ENCODE results near the gene SLC5A2. TPM values are rescaled to one million over a fixed set of nuclear protein-coding genes. Genes with fewer than 3 reads are reported as not detected.

The SLC5A2 gene
- total and polyA plus RNA-seq, 2 experiments from 2014 or later, result 4.7 TPM; not detected in 1

GRCh38 chr16:31464348-31464769, 18.6 kb upstream of the SLC5A2 start:
- WGBS, 2 experiments (ENCODE audit: low coverage in 1 of 2, low lambda C conversion rate in 2 of 2, missing lambda C conversion rate in 2 of 2), result 96 to 98% methylated on average over 13 to 36 of the region's 36 CpGs
- no peak for DNase-seq
- Histone ChIP-seq H3K4me2 (ENCODE audit: unreplicated experiment) (no peak overlapping the region), H3K4me3 (no peak overlapping the region), H3K9ac (no peak overlapping the region), H3K27ac (no peak overlapping the region), H4K20me1 (ENCODE audit: insufficient read depth) (no peaks in the 10 kb centered on the region), H3K27me3 (replicated peaks; ENCODE audit: insufficient read depth) (no peaks in the 10 kb centered on the region), H2AFZ (no peak overlapping the region), H3K36me3 (ENCODE audit: low read depth) (no peaks in the 10 kb centered on the region), H3F3A (ENCODE audit: insufficient read depth) (peaks cover 12% of the 10 kb centered on the region), H3K4me1 (ENCODE audit: insufficient read depth) (0 out of 2 replicates have a peak, but pooled peaks cover 7% of the 10 kb centered on the region), H3K9me2 (ENCODE audit: insufficient read depth) (no peaks in the 10 kb centered on the region), H3K79me2 (ENCODE audit: insufficient read depth) (peaks cover 12% of the 10 kb centered on the region), H3K9me3 (ENCODE audit: low read depth) (no peaks in the 10 kb centered on the region)
- in situ Hi-C loops (cut with MboI), result no loop called here
- TF ChIP-seq EZH2 (IDR thresholded peaks at IDR 0.05; ENCODE audit: insufficient read depth, poor library complexity, severe bottlenecking) (no peak), EZH2phosphoT487 (IDR thresholded peaks at IDR 0.05; ENCODE audit: insufficient read depth, low read depth) (no peak)

- H3K4me1 ChIP-seq (ENCODE audit: insufficient read depth), result 0 out of 2 replicates have a peak, but pooled peaks cover 7% of the 10 kb centered on the region
- H3F3A ChIP-seq (ENCODE audit: insufficient read depth), result peaks cover 12% of the 10 kb centered on the region
- H3K36me3 ChIP-seq (ENCODE audit: low read depth), result no peaks in the 10 kb centered on the region
- H3K27ac ChIP-seq, result no peak overlapping the region
- no peak overlapping the region for H3K4me3 ChIP-seq
- DNase-seq, result no peak
- H3K9ac ChIP-seq, result no peak overlapping the region
- H3K4me2 ChIP-seq (ENCODE audit: unreplicated experiment), result no peak overlapping the region
- H3K79me2 ChIP-seq (ENCODE audit: insufficient read depth), result peaks cover 12% of the 10 kb centered on the region
- TF ChIP-seq EZH2 (IDR thresholded peaks at IDR 0.05; ENCODE audit: insufficient read depth, poor library complexity, severe bottlenecking), result no peak
- TF ChIP-seq EZH2phosphoT487 (IDR thresholded peaks at IDR 0.05; ENCODE audit: insufficient read depth, low read depth), result no peak
- H2AFZ ChIP-seq, result no peak overlapping the region
- WGBS, 2 experiments (ENCODE audit: low coverage in 1 of 2, low lambda C conversion rate in 2 of 2, missing lambda C conversion rate in 2 of 2), result 88 to 92% methylated on average over 12 to 17 of the region's 17 CpGs
- no peaks in the 10 kb centered on the region for H3K27me3 ChIP-seq (replicated peaks; ENCODE audit: insufficient read depth)
- H4K20me1 ChIP-seq (ENCODE audit: insufficient read depth), result no peaks in the 10 kb centered on the region
- H3K9me2 ChIP-seq (ENCODE audit: insufficient read depth), result no peaks in the 10 kb centered on the region
- H3K9me3 ChIP-seq (ENCODE audit: low read depth), result no peaks in the 10 kb centered on the region
- in situ Hi-C loops (cut with MboI), result no loop called here
Observed at GRCh38 chr16:31464781-31465260, 18.1 kb upstream of the SLC5A2 start.

GRCh38 chr16:31465788-31466370, 17.0 kb upstream of the SLC5A2 start:
- in situ Hi-C loops (cut with MboI), result no loop called here
- TF ChIP-seq EZH2phosphoT487 (IDR thresholded peaks at IDR 0.05; ENCODE audit: insufficient read depth, low read depth) (no peak), EZH2 (IDR thresholded peaks at IDR 0.05; ENCODE audit: insufficient read depth, poor library complexity, severe bottlenecking) (no peak)
- Histone ChIP-seq H3K27me3 (replicated peaks; ENCODE audit: insufficient read depth) (no peaks in the 10 kb centered on the region), H3F3A (ENCODE audit: insufficient read depth) (peaks cover 9% of the 10 kb centered on the region), H3K9ac (no peak overlapping the region), H2AFZ (no peak overlapping the region), H3K27ac (no peak overlapping the region), H3K4me2 (ENCODE audit: unreplicated experiment) (no peak overlapping the region), H3K9me2 (ENCODE audit: insufficient read depth) (no peaks in the 10 kb centered on the region), H3K4me1 (ENCODE audit: insufficient read depth) (peaks cover 3% of the 10 kb centered on the region; the same call in 1 of the 2 replicates), H3K79me2 (ENCODE audit: insufficient read depth) (peaks cover 19% of the 10 kb centered on the region), H3K36me3 (ENCODE audit: low read depth) (no peaks in the 10 kb centered on the region), H4K20me1 (ENCODE audit: insufficient read depth) (no peaks in the 10 kb centered on the region), H3K9me3 (ENCODE audit: low read depth) (no peaks in the 10 kb centered on the region), H3K4me3 (no peak overlapping the region)
- 89 to 95% methylated on average over 20 of the region's 20 CpGs for WGBS, 2 experiments (ENCODE audit: low coverage in 1 of 2, low lambda C conversion rate in 2 of 2, missing lambda C conversion rate in 2 of 2)
- no peak for DNase-seq

GRCh38 chr16:31466381-31466841, 16.5 kb upstream of the SLC5A2 start:
- Histone ChIP-seq H3F3A (ENCODE audit: insufficient read depth) (peaks cover 11% of the 10 kb centered on the region; the same call in 1 of the 2 replicates), H3K9me2 (ENCODE audit: insufficient read depth) (no peaks in the 10 kb centered on the region), H3K4me1 (ENCODE audit: insufficient read depth) (peaks cover 6% of the 10 kb centered on the region; the same call in 1 of the 2 replicates), H4K20me1 (ENCODE audit: insufficient read depth) (no peaks in the 10 kb centered on the region), H3K4me3 (no peak overlapping the region), H3K9ac (no peak overlapping the region), H3K4me2 (ENCODE audit: unreplicated experiment) (no peak overlapping the region), H3K36me3 (ENCODE audit: low read depth) (no peaks in the 10 kb centered on the region), H3K9me3 (ENCODE audit: low read depth) (no peaks in the 10 kb centered on the region), H3K27ac (no peak overlapping the region), H2AFZ (no peak overlapping the region), H3K79me2 (ENCODE audit: insufficient read depth) (peaks cover 19% of the 10 kb centered on the region), H3K27me3 (replicated peaks; ENCODE audit: insufficient read depth) (no peaks in the 10 kb centered on the region)
- 92% methylated on average over 17 to 18 of the region's 18 CpGs for WGBS, 2 experiments (ENCODE audit: low coverage in 1 of 2, low lambda C conversion rate in 2 of 2, missing lambda C conversion rate in 2 of 2)
- no peak for TF ChIP-seq EZH2 (IDR thresholded peaks at IDR 0.05; ENCODE audit: insufficient read depth, poor library complexity, severe bottlenecking)
- no peak for TF ChIP-seq EZH2phosphoT487 (IDR thresholded peaks at IDR 0.05; ENCODE audit: insufficient read depth, low read depth)
- DNase-seq, result no peak
- in situ Hi-C loops (cut with MboI), result no loop called here

Measured in GM23248 (cell line).